Ureter (tissue), 1 donor: Measurements from ENCODE around the gene HSP90AB1. TPM values are rescaled to one million over a fixed set of nuclear protein-coding genes. Genes with fewer than 3 reads are reported as not detected.

Experiments
- DNase-seq: peaks from one replicate; pipeline ENCODE4 v3.0.0-alpha.2; 2020; ENCODE audit warnings: low spot score
- total RNA-seq: library from RNA; stranded (reverse); gene quantifications from one replicate; pipeline ENCODE4 v1.2.4, GENCODE V29; 2023
- donor health status: DM: yes; HTN: yes; CAD: no.

The HSP90AB1 gene
- total RNA-seq, 1 donor from 2014 or later = 936 TPM

DNA sequence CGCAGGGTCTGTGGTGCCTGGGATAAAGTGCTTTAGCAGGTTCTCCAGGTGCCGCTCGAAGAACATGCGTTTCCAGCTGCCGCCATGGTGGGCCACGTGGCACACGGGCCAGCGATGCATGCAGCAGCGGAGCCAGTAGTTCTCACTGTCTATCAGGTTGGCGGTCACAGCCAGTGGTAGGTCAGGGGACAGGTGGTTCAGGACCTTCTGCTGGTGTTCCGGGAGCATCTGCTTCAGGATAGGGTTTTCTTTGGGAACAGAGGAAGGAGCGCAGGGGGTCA, 39.3 kb downstream of the HSP90AB1 start:
- DNase-seq = no peak

- DNase-seq = no peak
Observed at GRCh38 chr6:44286747-44287146, 39.8 kb downstream of the HSP90AB1 start.

GRCh38 chr6:44289726-44290260, 42.9 kb downstream of the HSP90AB1 start:
- DNase-seq = no peak

DNA sequence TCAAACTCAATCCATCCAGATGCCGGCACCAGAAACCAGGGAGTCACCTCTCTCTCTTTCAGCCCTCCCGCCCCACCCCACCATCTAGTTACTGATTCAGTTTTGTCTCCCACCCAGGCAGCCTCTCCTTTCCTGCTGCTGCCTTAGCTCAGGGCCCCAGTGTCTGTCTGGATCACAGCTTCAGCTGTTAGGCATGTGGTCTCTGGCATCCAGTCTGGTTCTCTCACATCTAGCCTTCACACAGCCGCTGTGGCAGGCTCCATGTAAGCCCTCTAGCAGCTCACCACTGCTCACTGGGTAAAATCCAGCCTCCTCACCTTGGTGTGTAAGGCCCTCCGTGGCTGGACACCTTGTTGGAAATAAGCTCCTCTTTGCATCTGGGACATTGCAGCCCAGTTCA, 44.9 kb downstream of the HSP90AB1 start:
- DNase-seq = no peak

- DNase-seq = no peak
Observed at GRCh38 chr6:44292661-44293365, 45.9 kb downstream of the HSP90AB1 start.

GRCh38 chr6:44294832-44295791, 48.2 kb downstream of the HSP90AB1 start:
- DNase-seq = no peak

- no peak for DNase-seq
Observed at GRCh38 chr6:44297063-44298038, 50.5 kb downstream of the HSP90AB1 start.

- no peak for DNase-seq
Observed at GRCh38 chr6:44298055-44298803, 51.3 kb downstream of the HSP90AB1 start.

DNA sequence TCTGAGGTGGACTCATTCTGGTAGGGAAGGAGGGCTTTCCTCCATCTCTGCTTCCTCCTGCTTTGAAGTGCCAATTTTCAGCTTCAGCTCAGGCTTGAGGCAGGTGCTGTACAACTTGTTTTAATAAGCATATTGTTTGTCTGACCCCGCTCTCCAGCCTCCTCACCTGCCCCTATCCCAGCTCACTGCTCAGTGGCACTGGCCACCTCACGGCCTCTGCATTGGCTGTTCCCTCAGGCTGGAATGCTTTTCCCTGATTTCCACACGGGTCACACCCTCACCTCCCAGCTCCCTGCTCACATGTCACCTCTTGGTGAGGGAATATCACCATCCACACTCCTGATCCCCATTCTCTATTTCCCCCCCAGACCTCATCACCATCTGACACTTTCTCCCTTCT, 52.0 kb downstream of the HSP90AB1 start:
- no peak for DNase-seq

GRCh38 chr6:44300292-44300823, 53.5 kb downstream of the HSP90AB1 start:
- no peak for DNase-seq

- no peak for DNase-seq
Observed at GRCh38 chr6:44301106-44301505, 54.2 kb downstream of the HSP90AB1 start.

DNA sequence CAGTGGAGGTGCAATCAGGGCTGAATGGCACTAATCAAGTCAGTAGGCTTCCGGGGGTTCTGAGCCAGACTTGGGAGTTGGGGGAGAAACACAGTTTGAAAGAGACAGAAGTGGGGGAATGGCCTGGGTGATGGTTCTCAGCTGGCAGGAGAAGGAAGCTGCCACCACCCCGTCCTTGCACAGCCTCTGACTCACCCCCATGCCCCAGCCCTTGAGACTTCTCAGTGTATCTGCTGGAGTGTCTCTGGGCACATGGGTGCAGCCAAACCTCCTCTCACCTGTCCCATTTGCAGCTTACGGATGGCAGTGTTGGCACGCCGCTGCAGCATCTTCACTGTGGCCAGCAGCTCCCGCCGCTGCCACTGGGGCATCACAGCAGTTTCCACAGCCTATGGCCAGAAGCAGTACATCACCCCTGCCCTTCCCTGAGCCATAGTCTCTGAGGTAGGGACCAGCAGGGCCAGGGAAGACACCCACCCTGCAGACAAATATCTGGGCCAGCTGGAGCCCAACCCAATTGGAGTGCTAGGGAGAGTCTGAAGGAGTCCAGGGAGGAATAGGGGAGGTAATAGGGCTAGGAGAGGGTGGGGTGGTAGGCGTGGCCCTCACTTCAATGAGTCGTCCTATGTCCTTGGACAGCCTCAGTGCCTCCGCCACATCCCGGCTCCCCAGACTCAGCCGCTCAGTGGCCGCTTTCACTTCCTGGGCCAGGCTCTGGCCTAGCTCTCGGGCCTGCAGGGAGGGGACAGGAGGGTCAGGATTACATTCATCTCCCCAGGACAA, 55.1 kb downstream of the HSP90AB1 start:
- no peak for DNase-seq

- no peak for DNase-seq
Observed at GRCh38 chr6:44302856-44303255, 56.0 kb downstream of the HSP90AB1 start.

Other genes with a start within 250 kb of the HSP90AB1 start
- gene MRPL14, start 119.6 kb upstream of the HSP90AB1 start, total RNA-seq = 30.4 TPM
- 32.7 TPM for gene TMEM63B, start 119.5 kb upstream of the HSP90AB1 start, total RNA-seq
- 2.1 TPM for gene CAPN11, start 88.3 kb upstream of the HSP90AB1 start, total RNA-seq
- not detected for gene MYMX, start 30.2 kb upstream of the HSP90AB1 start, total RNA-seq
- gene SLC29A1, start 23.5 kb upstream of the HSP90AB1 start, total RNA-seq = 58.1 TPM
- 33.6 TPM for gene SLC35B2, start 10.4 kb downstream of the HSP90AB1 start, total RNA-seq
- 8.0 TPM for gene NFKBIE, start 18.4 kb downstream of the HSP90AB1 start, total RNA-seq
- not detected for gene TMEM151B, start 23.3 kb downstream of the HSP90AB1 start, total RNA-seq
- 17.4 TPM for gene AARS2, start 66.2 kb downstream of the HSP90AB1 start, total RNA-seq
- gene SPATS1, start 95.5 kb downstream of the HSP90AB1 start, total RNA-seq = not detected
- 22.1 TPM for gene CDC5L, start 140.6 kb downstream of the HSP90AB1 start, total RNA-seq